Trophoblast cell (in vitro differentiated cells and primary cell): ENCODE measurements around the gene ATP6V0A1.
A peak's percentile ranks its signal among the peaks of the same experiment; 100 is the strongest.

Experiments
- DNase-seq, 2 donors: peaks; one replicate each; pipeline ENCODE4 v3.0.0-alpha.2; 2016
- H2AFZ ChIP-seq: 2 replicates; pipeline ENCODE4 v1.6.1; 2013; ENCODE audit warnings: low read length, moderate library complexity, mild to moderate bottlenecking; ENCODE audit not compliant: insufficient read depth, poor library complexity
- H2AK5ac ChIP-seq: 2 replicates; pipeline ENCODE4 v1.6.1; 2013; ENCODE audit warnings: mild to moderate bottlenecking, low read length
- H2BK120ac ChIP-seq: 2 replicates; pipeline ENCODE4 v1.6.1; 2013; ENCODE audit warnings: low read length, mild to moderate bottlenecking, moderate library complexity; ENCODE audit not compliant: insufficient read depth, poor library complexity
- H2BK12ac ChIP-seq: 2 replicates; pipeline ENCODE4 v1.6.1; 2013; ENCODE audit warnings: mild to moderate bottlenecking, low read length, moderate library complexity
- H2BK5ac ChIP-seq: 2 replicates; pipeline ENCODE4 v1.6.1; 2013; ENCODE audit warnings: low read length, low read depth, moderate library complexity, mild to moderate bottlenecking; ENCODE audit not compliant: poor library complexity
- H3K14ac ChIP-seq: 2 replicates; pipeline ENCODE4 v1.6.1; 2013; ENCODE audit warnings: mild to moderate bottlenecking, low read length
- H3K18ac ChIP-seq: 2 replicates; pipeline ENCODE4 v1.6.1; 2013; ENCODE audit warnings: mild to moderate bottlenecking, low read length
- H3K23ac ChIP-seq: 2 replicates; pipeline ENCODE4 v1.6.1; 2013; ENCODE audit warnings: low read length
- H3K27ac ChIP-seq: 2 replicates; pipeline ENCODE4 v1.5.1; 2013; ENCODE audit warnings: low read depth, mild to moderate bottlenecking, inconsistent platforms, low read length, moderate library complexity
- H3K27me3 ChIP-seq: 2 replicates; pipeline ENCODE4 v1.6.1; 2013; ENCODE audit warnings: inconsistent platforms, mild to moderate bottlenecking, low read length, moderate library complexity; ENCODE audit not compliant: insufficient read depth
- H3K36me3 ChIP-seq, 2 experiments: 1 replicate in 1 of 2; 2 replicates in 1 of 2; pipeline ENCODE4 v1.6.1; 2013; ENCODE audit warnings: low read length in 2 of 2, mild to moderate bottlenecking in 2 of 2, moderate library complexity in 1 of 2; ENCODE audit not compliant: insufficient read depth in 2 of 2, control insufficient read depth in 1 of 2
- H3K4ac ChIP-seq: 2 replicates; pipeline ENCODE4 v1.6.1; 2013; ENCODE audit warnings: low read depth, mild to moderate bottlenecking, low read length, moderate library complexity
- H3K4me1 ChIP-seq, 2 experiments: 1 replicate in 1 of 2; 2 replicates in 1 of 2; pipeline ENCODE4 v1.6.1; 2013; ENCODE audit warnings: low read length in 2 of 2, mild to moderate bottlenecking in 2 of 2, moderate library complexity in 1 of 2; ENCODE audit not compliant: insufficient read depth in 2 of 2, control insufficient read depth in 1 of 2
- H3K4me2 ChIP-seq: 2 replicates; pipeline ENCODE4 v1.6.1; 2013; ENCODE audit warnings: inconsistent platforms, mild to moderate bottlenecking, low read length, moderate library complexity
- H3K4me3 ChIP-seq: 2 replicates; pipeline ENCODE4 v1.5.1; 2013; ENCODE audit warnings: mild to moderate bottlenecking, low read depth, low read length, inconsistent platforms
- H3K79me1 ChIP-seq: one replicate; pipeline ENCODE4 v1.6.1; 2013; ENCODE audit warnings: low read length
- H3K79me2 ChIP-seq: 2 replicates; pipeline ENCODE4 v1.6.1; 2013; ENCODE audit warnings: low read length, mild to moderate bottlenecking; ENCODE audit not compliant: control insufficient read depth, insufficient read depth, poor library complexity
- H3K9ac ChIP-seq: 2 replicates; pipeline ENCODE4 v1.6.1; 2013; ENCODE audit warnings: mild to moderate bottlenecking, low read length
- H3K9me3 ChIP-seq: 2 replicates; pipeline ENCODE4 v1.6.1; 2013; ENCODE audit warnings: low read depth, mild to moderate bottlenecking, control low read depth, inconsistent platforms, low read length; ENCODE audit not compliant: insufficient read depth
- H4K12ac ChIP-seq: 2 replicates; pipeline ENCODE4 v1.6.1; 2013; ENCODE audit warnings: low read depth, mild to moderate bottlenecking, low read length, moderate library complexity
- H4K8ac ChIP-seq: 2 replicates; pipeline ENCODE4 v1.6.1; 2013; ENCODE audit warnings: low read depth, mild to moderate bottlenecking, low read length, moderate library complexity
- H4K91ac ChIP-seq: one replicate; pipeline ENCODE4 v1.6.1; 2013; ENCODE audit warnings: low read depth, mild to moderate bottlenecking, low read length, moderate library complexity
- WGBS: extraction: QIAGEN DNeasy Blood & Tissue Kit; methylation state at CpG from one replicate; pipeline ENCODE4 v1.1.7; 2013; ENCODE audit warnings: missing lambda C conversion rate; ENCODE audit not compliant: insufficient read length, insufficient coverage; ENCODE audit errors: extremely low coverage; 5-methylcytosine and 5-hydroxymethylcytosine counted together

Gene ATP6V0A1

GRCh38 chr17:42467889-42468288 lies 9.2 kb downstream of the ATP6V0A1 start:
- no peaks in the 10 kb centered on the region for H3K9me3 ChIP-seq
- no CpG with 5 or more reads among the region's 5 CpGs for WGBS

GRCh38 chr17:42472709-42473521 lies 14.2 kb downstream of the ATP6V0A1 start:
- H3K27ac ChIP-seq = no peak overlapping the region
- H3K9me3 ChIP-seq = no peaks in the 10 kb centered on the region
- peak in 1 of 2 donors; percentile 25 for DNase-seq
- no peaks in the 10 kb centered on the region for H3K27me3 ChIP-seq
- H2AK5ac ChIP-seq = no peak overlapping the region
- no peaks in the 10 kb centered on the region for H3K79me1 ChIP-seq
- H4K91ac ChIP-seq = no peak overlapping the region
- WGBS = no CpG with 5 or more reads among the region's 8 CpGs
- no peak overlapping the region for H2AFZ ChIP-seq
- H3K14ac ChIP-seq = no peak overlapping the region
- H2BK12ac ChIP-seq = no peak overlapping the region
- H3K4me3 ChIP-seq = no peak overlapping the region
- H3K36me3 ChIP-seq = peaks cover 26% of the 10 kb centered on the region in 2 experiments
- no peak overlapping the region for H4K12ac ChIP-seq
- no peak overlapping the region for H4K8ac ChIP-seq
- no peak overlapping the region for H3K23ac ChIP-seq
- no peak overlapping the region for H2BK120ac ChIP-seq
- H3K79me2 ChIP-seq = no peaks in the 10 kb centered on the region
- H3K4me1 ChIP-seq = no peaks in the 10 kb centered on the region
- no peak overlapping the region for H3K18ac ChIP-seq
- no peak overlapping the region for H3K9ac ChIP-seq
- H3K4me2 ChIP-seq = no peak overlapping the region
- H2BK5ac ChIP-seq = no peak overlapping the region
- no peak overlapping the region for H3K4ac ChIP-seq

More at GRCh38 chr17:42467889-42468288, 9.2 kb downstream of the ATP6V0A1 start:
- no peak overlapping the region for H3K4me3 ChIP-seq
- H3K14ac ChIP-seq = no peak overlapping the region
- no peaks in the 10 kb centered on the region for H3K79me1 ChIP-seq
- no peak overlapping the region for H2BK12ac ChIP-seq
- peaks cover 14 to 25% of the 10 kb centered on the region in 2 experiments for H3K36me3 ChIP-seq
- no peak overlapping the region for H2AFZ ChIP-seq
- H2BK120ac ChIP-seq = no peak overlapping the region
- DNase-seq = peak; percentile 41 to 72
- no peak overlapping the region for H2AK5ac ChIP-seq
- no peak overlapping the region for H2BK5ac ChIP-seq
- no peak overlapping the region for H4K8ac ChIP-seq
- no peaks in the 10 kb centered on the region for H3K4me1 ChIP-seq
- H3K23ac ChIP-seq = no peak overlapping the region
- no peak overlapping the region for H3K4ac ChIP-seq
- H3K27ac ChIP-seq = no peak overlapping the region
- H3K79me2 ChIP-seq = no peaks in the 10 kb centered on the region
- H3K9ac ChIP-seq = no peak overlapping the region
- H4K91ac ChIP-seq = no peak overlapping the region
- H3K18ac ChIP-seq = no peak overlapping the region
- H3K4me2 ChIP-seq = no peak overlapping the region
- H4K12ac ChIP-seq = no peak overlapping the region
- no peaks in the 10 kb centered on the region for H3K27me3 ChIP-seq

- H3K9ac ChIP-seq = no peak overlapping the region
- H2AFZ ChIP-seq = no peak overlapping the region
- H4K12ac ChIP-seq = no peak overlapping the region
- H2AK5ac ChIP-seq = no peak overlapping the region
- no peaks in the 10 kb centered on the region for H3K79me2 ChIP-seq
- H3K27me3 ChIP-seq = no peaks in the 10 kb centered on the region
- no peak overlapping the region for H2BK5ac ChIP-seq
- no peaks in the 10 kb centered on the region for H3K9me3 ChIP-seq
- peaks cover 26 to 29% of the 10 kb centered on the region in 2 experiments for H3K36me3 ChIP-seq
- no peak overlapping the region for H4K91ac ChIP-seq
- H3K4me1 ChIP-seq = no peaks in the 10 kb centered on the region
- whole genome bisulfite sequencing = no CpG with 5 or more reads among the region's 6 CpGs
- no peak overlapping the region for H2BK12ac ChIP-seq
- H3K14ac ChIP-seq = no peak overlapping the region
- H2BK120ac ChIP-seq = no peak overlapping the region
- H4K8ac ChIP-seq = no peak overlapping the region
- H3K79me1 ChIP-seq = no peaks in the 10 kb centered on the region
- no peak overlapping the region for H3K18ac ChIP-seq
- H3K4ac ChIP-seq = no peak overlapping the region
- H3K27ac ChIP-seq = no peak overlapping the region
- H3K4me2 ChIP-seq = no peak overlapping the region
- H3K23ac ChIP-seq = no peak overlapping the region
- no peak for DNase-seq
- H3K4me3 ChIP-seq = no peak overlapping the region
Observed at GRCh38 chr17:42474276-42474675, 15.6 kb downstream of the ATP6V0A1 start.

GRCh38 chr17:42475121-42475520 lies 16.4 kb downstream of the ATP6V0A1 start:
- Histone ChIP-seq H2BK12ac (no peak overlapping the region), H2BK120ac (no peak overlapping the region), H3K23ac (no peak overlapping the region), H3K9ac (no peak overlapping the region), H3K36me3 (peaks cover 27 to 28% of the 10 kb centered on the region in 2 experiments), H3K9me3 (no peaks in the 10 kb centered on the region), H2AFZ (no peak overlapping the region), H3K14ac (no peak overlapping the region), H3K4ac (no peak overlapping the region), H3K79me2 (no peaks in the 10 kb centered on the region), H3K4me2 (no peak overlapping the region), H3K18ac (no peak overlapping the region), H3K79me1 (no peaks in the 10 kb centered on the region), H3K27ac (no peak overlapping the region), H4K91ac (no peak overlapping the region), H2AK5ac (no peak overlapping the region), H2BK5ac (no peak overlapping the region), H4K8ac (no peak overlapping the region), H3K4me3 (no peak overlapping the region), H3K4me1 (no peaks in the 10 kb centered on the region), H3K27me3 (no peaks in the 10 kb centered on the region), H4K12ac (no peak overlapping the region)
- no CpG with 5 or more reads among the region's 3 CpGs for WGBS
- DNase-seq = no peak
